C4-2B (cell line): ENCODE data around the gene LRRIQ3.

Source experiments
- H3K27ac ChIP-seq: fragments of 450-650 bp; 2 replicates; pipeline ENCODE4 v1.5.1; 2017
- ZFX ChIP-seq: fragments of 450-650 bp; IDR thresholded peaks from 2 replicates; pipeline ENCODE4 v1.6.1; 2017
- TF ChIP-seq, protein P1 (sequence below): fragments of 450-650 bp; conservative IDR thresholded peaks from 2 replicates; pipeline ENCODE4 v1.5.1; 2017; ENCODE audit warnings: mild to moderate bottlenecking

LRRIQ3 gene

DNA sequence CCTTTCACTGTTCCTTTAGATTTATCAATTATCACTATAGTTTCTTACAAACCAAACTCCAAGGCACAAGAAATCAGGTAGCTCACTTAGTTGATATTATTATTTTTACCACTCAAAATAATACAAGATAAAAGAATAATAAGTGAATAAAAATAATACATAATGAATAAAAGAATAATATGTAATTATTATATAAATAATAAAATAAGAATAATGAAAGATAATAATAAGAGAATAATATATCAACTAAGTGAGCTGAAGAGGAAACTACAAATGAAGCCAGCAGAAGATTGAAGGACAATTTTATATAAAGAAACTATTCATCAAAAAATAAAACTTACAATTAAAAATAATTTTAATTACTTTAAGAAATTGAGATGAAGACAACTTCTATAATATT lies 90.6 kb downstream of the LRRIQ3 start:
- no peak overlapping the region for H3K27ac ChIP-seq
- TF ChIP-seq, protein P1, sequence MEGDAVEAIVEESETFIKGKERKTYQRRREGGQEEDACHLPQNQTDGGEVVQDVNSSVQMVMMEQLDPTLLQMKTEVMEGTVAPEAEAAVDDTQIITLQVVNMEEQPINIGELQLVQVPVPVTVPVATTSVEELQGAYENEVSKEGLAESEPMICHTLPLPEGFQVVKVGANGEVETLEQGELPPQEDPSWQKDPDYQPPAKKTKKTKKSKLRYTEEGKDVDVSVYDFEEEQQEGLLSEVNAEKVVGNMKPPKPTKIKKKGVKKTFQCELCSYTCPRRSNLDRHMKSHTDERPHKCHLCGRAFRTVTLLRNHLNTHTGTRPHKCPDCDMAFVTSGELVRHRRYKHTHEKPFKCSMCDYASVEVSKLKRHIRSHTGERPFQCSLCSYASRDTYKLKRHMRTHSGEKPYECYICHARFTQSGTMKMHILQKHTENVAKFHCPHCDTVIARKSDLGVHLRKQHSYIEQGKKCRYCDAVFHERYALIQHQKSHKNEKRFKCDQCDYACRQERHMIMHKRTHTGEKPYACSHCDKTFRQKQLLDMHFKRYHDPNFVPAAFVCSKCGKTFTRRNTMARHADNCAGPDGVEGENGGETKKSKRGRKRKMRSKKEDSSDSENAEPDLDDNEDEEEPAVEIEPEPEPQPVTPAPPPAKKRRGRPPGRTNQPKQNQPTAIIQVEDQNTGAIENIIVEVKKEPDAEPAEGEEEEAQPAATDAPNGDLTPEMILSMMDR, result no peak
- no peak for TF ChIP-seq ZFX

DNA sequence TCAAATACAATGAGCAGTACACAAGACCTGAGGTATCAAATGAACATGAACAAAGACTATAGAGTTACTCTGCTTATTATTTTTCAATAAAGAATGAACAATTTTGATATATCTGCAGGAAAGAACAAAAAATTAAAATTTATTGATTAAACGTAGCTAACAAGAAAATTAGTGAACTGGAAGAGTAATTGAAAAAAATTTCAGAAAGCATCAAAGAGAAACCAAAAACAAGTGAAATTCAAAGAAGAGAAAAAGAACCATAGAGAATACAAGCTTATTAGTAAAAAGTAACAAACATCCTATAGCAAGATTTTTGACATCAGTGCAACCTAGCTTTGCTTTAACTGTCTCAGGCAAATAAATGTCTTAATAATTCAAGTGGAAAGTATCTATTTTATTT lies 106.6 kb downstream of the LRRIQ3 start:
- no peak for TF ChIP-seq ZFX
- TF ChIP-seq, protein P1, result no peak

DNA sequence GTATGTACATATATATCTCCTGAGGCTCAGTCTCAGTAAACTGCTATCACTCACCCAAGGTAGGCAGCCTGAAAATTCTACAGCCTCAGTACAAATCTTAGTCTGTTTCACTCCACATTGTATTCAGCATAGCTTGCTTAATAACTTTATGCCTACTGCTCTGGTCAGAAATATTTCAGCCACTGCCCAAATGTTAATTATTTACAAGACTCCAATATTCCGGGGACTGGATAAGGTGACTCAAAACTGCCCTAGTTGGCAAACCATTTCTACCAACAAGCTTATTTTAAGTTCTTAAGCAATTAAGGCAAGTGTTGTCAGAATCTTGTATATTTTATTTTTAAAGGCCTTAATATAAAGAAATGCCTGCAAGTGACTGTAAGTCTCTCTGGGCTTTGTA lies 114.8 kb downstream of the LRRIQ3 start:
- H3K27ac ChIP-seq, result no peak overlapping the region
- TF ChIP-seq ZFX, result no peak
- TF ChIP-seq, protein P1, result no peak

More for the DNA sequence above, 106.6 kb downstream of the LRRIQ3 start:
- no peak overlapping the region for H3K27ac ChIP-seq

DNA sequence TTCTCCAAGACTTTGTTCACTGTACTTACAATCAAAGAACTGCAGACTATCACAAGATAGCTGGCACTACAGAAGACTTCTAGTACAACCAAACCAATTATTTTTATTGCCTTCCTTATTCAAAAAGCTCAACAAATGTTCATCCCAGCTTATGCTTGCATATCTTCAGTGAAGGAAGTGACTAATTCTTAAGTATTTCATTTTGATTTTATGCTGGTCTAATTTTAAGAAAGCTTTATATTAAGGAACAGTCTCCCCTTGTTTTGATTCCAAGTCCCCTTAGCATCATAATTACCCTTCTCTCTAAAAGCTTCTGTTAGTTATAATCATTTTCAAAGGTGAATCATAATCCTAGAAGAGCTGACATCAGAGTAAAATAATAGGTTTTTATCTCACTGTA lies 132.9 kb downstream of the LRRIQ3 start:
- no peak overlapping the region for H3K27ac ChIP-seq
- TF ChIP-seq, protein P1, result no peak
- TF ChIP-seq ZFX, result no peak

DNA sequence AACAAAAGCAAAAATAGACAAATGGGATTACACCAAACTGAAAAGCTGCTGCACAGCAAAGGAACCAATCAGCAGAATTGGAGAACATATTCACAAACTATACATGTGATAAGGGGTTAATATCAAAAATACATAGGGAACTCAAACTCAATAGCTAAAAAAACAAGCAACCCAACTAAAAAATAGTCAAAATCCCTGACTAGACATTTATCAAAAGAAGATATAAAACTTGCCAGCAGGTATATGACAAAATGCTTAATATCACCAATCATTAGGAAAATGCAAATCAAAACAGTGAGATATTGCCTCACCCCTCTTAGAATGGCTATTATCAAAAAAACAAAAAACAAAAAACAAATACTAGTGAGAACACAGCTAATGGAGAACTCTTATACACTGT lies 140.3 kb downstream of the LRRIQ3 start:
- no peak for TF ChIP-seq ZFX
- TF ChIP-seq, protein P1, result no peak
- H3K27ac ChIP-seq, result no peak overlapping the region

DNA sequence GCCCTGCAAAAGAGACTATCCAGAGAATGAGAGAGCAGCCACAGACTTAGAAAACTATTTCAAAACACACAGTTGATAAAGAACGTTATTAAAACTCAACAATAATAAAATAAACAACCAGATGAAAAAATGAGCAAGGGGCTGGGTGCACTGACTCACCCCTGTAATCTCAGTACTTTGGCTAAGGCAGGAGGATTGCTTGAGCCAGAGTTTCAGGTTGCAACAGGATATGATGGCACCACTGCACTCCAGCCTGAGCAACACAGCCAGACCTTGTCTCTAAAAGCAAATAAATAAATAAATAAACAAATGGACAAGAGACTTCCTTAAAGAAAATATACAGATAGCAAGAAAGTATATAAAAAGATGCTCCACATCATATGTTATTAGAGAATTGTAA lies 144.6 kb downstream of the LRRIQ3 start:
- no peak overlapping the region for H3K27ac ChIP-seq
- TF ChIP-seq, protein P1, result no peak
- TF ChIP-seq ZFX, result no peak

DNA sequence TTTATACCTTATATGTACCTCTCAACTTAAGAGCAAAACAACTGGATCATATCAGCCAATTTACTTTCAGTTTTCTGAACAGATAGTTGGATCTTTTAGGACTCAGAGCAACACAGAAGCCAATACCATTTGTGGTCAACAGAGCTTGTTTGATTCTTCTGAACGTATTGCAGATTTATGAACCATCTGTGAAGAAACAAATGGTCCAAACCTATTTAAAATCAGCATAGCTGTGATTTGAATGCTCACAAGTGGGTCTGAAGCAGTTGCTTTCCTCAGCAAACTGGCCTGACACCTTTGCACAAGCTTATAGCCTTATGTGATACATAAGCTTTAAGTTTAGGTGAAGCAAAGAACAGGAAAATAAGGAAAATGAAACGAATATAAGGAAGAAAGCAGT lies 147.6 kb downstream of the LRRIQ3 start:
- no peak overlapping the region for H3K27ac ChIP-seq

More for the DNA sequence above, 147.6 kb downstream of the LRRIQ3 start:
- TF ChIP-seq, protein P1, result no peak
- TF ChIP-seq ZFX, result no peak
